HUES48 (cell line): ENCODE data around the gene SCFD2.
"Not testable (repeated sequence)": the region's sequence is repeated elsewhere in the genome, so short reads cannot be mapped to it uniquely, and the experiment has no call there.

Source experiments
- H3K27ac ChIP-seq: one replicate; pipeline ENCODE4 v1.7.0; 2013; ENCODE audit warnings: low read depth, low read length, inconsistent platforms
- H3K27me3 ChIP-seq: 2 replicates; pipeline ENCODE4 v1.6.1; 2013; ENCODE audit warnings: mild to moderate bottlenecking, low read length; ENCODE audit not compliant: control insufficient read depth, insufficient read depth
- H3K36me3 ChIP-seq: 2 replicates; pipeline ENCODE4 v1.6.1; 2013; ENCODE audit warnings: low read length; ENCODE audit not compliant: control insufficient read depth, insufficient read depth
- H3K4me1 ChIP-seq: 2 replicates; pipeline ENCODE4 v1.6.1; 2013; ENCODE audit warnings: mild to moderate bottlenecking, low read length; ENCODE audit not compliant: control insufficient read depth, insufficient read depth
- H3K4me3 ChIP-seq: 2 replicates; pipeline ENCODE4 v1.5.1; 2013; ENCODE audit warnings: mild to moderate bottlenecking, low read depth, low read length
- H3K9ac ChIP-seq: 2 replicates; pipeline ENCODE4 v1.6.1; 2013; ENCODE audit warnings: mild to moderate bottlenecking, low read depth, low read length, moderate library complexity
- H3K9me3 ChIP-seq: 2 replicates; pipeline ENCODE4 v1.6.1; 2013; ENCODE audit warnings: low read length; ENCODE audit not compliant: control insufficient read depth, insufficient read depth

SCFD2 gene

GRCh38 chr4:53064609-53065008, 301.3 kb downstream of the SCFD2 start:
- no peaks in the 10 kb centered on the region for H3K9me3 ChIP-seq
- no peaks in the 10 kb centered on the region for H3K36me3 ChIP-seq
- no peak overlapping the region for H3K27ac ChIP-seq
- H3K27me3 ChIP-seq, result no peaks in the 10 kb centered on the region
- H3K9ac ChIP-seq, result no peak overlapping the region
- H3K4me1 ChIP-seq, result peaks cover 14% of the 10 kb centered on the region; the same call in 1 of the 2 replicates
- no peak overlapping the region for H3K4me3 ChIP-seq

GRCh38 chr4:53061091-53061850, 304.6 kb downstream of the SCFD2 start:
- Histone ChIP-seq H3K9me3 (no peaks in the 10 kb centered on the region), H3K36me3 (no peaks in the 10 kb centered on the region), H3K4me1 (peaks cover 14% of the 10 kb centered on the region; the same call in 1 of the 2 replicates), H3K4me3 (no peak overlapping the region), H3K27ac (no peak overlapping the region), H3K27me3 (no peaks in the 10 kb centered on the region), H3K9ac (no peak overlapping the region)

GRCh38 chr4:53060278-53060677, 305.6 kb downstream of the SCFD2 start:
- no peak overlapping the region for H3K9ac ChIP-seq
- no peaks in the 10 kb centered on the region for H3K36me3 ChIP-seq
- no peaks in the 10 kb centered on the region for H3K27me3 ChIP-seq
- no peak overlapping the region for H3K4me3 ChIP-seq
- no peak overlapping the region for H3K27ac ChIP-seq
- peaks cover 14% of the 10 kb centered on the region; the same call in 1 of the 2 replicates for H3K4me1 ChIP-seq
- H3K9me3 ChIP-seq, result no peaks in the 10 kb centered on the region

- no peak overlapping the region for H3K9ac ChIP-seq
- H3K27me3 ChIP-seq, result no peaks in the 10 kb centered on the region
- no peak overlapping the region for H3K27ac ChIP-seq
- peaks cover 14% of the 10 kb centered on the region; the same call in 1 of the 2 replicates for H3K4me1 ChIP-seq
- no peaks in the 10 kb centered on the region for H3K36me3 ChIP-seq
- H3K9me3 ChIP-seq, result no peaks in the 10 kb centered on the region
- H3K4me3 ChIP-seq, result no peak overlapping the region
Observed at GRCh38 chr4:53059871-53060270, 306.0 kb downstream of the SCFD2 start.

- peaks cover 14% of the 10 kb centered on the region; the same call in 1 of the 2 replicates for H3K4me1 ChIP-seq
- no peak overlapping the region for H3K9ac ChIP-seq
- no peaks in the 10 kb centered on the region for H3K9me3 ChIP-seq
- no peak overlapping the region for H3K27ac ChIP-seq
- H3K27me3 ChIP-seq, result no peaks in the 10 kb centered on the region
- H3K36me3 ChIP-seq, result no peaks in the 10 kb centered on the region
- no peak overlapping the region for H3K4me3 ChIP-seq
Observed at GRCh38 chr4:53059256-53059655, 306.6 kb downstream of the SCFD2 start.

GRCh38 chr4:53057679-53058078, 308.2 kb downstream of the SCFD2 start:
- Histone ChIP-seq H3K27me3 (no peaks in the 10 kb centered on the region), H3K4me3 (no peak overlapping the region), H3K9me3 (no peaks in the 10 kb centered on the region), H3K9ac (no peak overlapping the region), H3K4me1 (peaks cover 10% of the 10 kb centered on the region; the same call in 1 of the 2 replicates), H3K36me3 (no peaks in the 10 kb centered on the region), H3K27ac (no peak overlapping the region)

- H3K9me3 ChIP-seq, H3K4me1 ChIP-seq, H3K9ac ChIP-seq, H3K4me3 ChIP-seq, H3K36me3 ChIP-seq, H3K27me3 ChIP-seq, H3K27ac ChIP-seq: not testable (repeated sequence)
Observed at GRCh38 chr4:53057108-53057507, 308.8 kb downstream of the SCFD2 start.

- no peaks in the 10 kb centered on the region for H3K27me3 ChIP-seq
- no peaks in the 10 kb centered on the region for H3K36me3 ChIP-seq
- no peaks in the 10 kb centered on the region for H3K9me3 ChIP-seq
- H3K4me3 ChIP-seq, result no peak overlapping the region
- no peak overlapping the region for H3K27ac ChIP-seq
- H3K4me1 ChIP-seq, result no peaks in the 10 kb centered on the region
- no peak overlapping the region for H3K9ac ChIP-seq
Observed at GRCh38 chr4:53055716-53056403, 310.0 kb downstream of the SCFD2 start.

GRCh38 chr4:53055274-53055673, 310.6 kb downstream of the SCFD2 start:
- Histone ChIP-seq H3K36me3 (no peaks in the 10 kb centered on the region), H3K27me3 (no peaks in the 10 kb centered on the region), H3K4me1 (no peaks in the 10 kb centered on the region), H3K9me3 (no peaks in the 10 kb centered on the region), H3K4me3 (no peak overlapping the region), H3K27ac (no peak overlapping the region), H3K9ac (no peak overlapping the region)

- no peaks in the 10 kb centered on the region for H3K4me1 ChIP-seq
- H3K9ac ChIP-seq, result no peak overlapping the region
- H3K27me3 ChIP-seq, result no peaks in the 10 kb centered on the region
- no peaks in the 10 kb centered on the region for H3K9me3 ChIP-seq
- H3K4me3 ChIP-seq, result no peak overlapping the region
- no peak overlapping the region for H3K27ac ChIP-seq
- no peaks in the 10 kb centered on the region for H3K36me3 ChIP-seq
Observed at GRCh38 chr4:53050361-53050774, 315.5 kb downstream of the SCFD2 start.

- Histone ChIP-seq H3K4me3 (no peak overlapping the region), H3K36me3 (no peaks in the 10 kb centered on the region), H3K27ac (no peak overlapping the region), H3K4me1 (no peaks in the 10 kb centered on the region), H3K9ac (no peak overlapping the region), H3K27me3 (no peaks in the 10 kb centered on the region), H3K9me3 (no peaks in the 10 kb centered on the region)
Observed at GRCh38 chr4:53049528-53049927, 316.3 kb downstream of the SCFD2 start.
